ENCODE results near the gene LIN52.

Gene LIN52

GRCh38 chr14:74239848-74240793 lies 155.4 kb downstream of the LIN52 start:
- DNase-seq = no peak

- no peak for DNase-seq
Observed at GRCh38 chr14:74240794-74241651, 156.3 kb downstream of the LIN52 start.

GRCh38 chr14:74241652-74242017 lies 156.9 kb downstream of the LIN52 start:
- DNase-seq = no peak

GRCh38 chr14:74242021-74242779 lies 157.4 kb downstream of the LIN52 start:
- DNase-seq = no peak

- no peak for DNase-seq
Observed at GRCh38 chr14:74242780-74243042, 158.0 kb downstream of the LIN52 start.

- DNase-seq = no peak
Observed at GRCh38 chr14:74243051-74243450, 158.3 kb downstream of the LIN52 start.

GRCh38 chr14:74244115-74244514 lies 159.4 kb downstream of the LIN52 start:
- DNase-seq = no peak

GRCh38 chr14:74245292-74245691 lies 160.5 kb downstream of the LIN52 start:
- DNase-seq = no peak

- no peak for DNase-seq
Observed at GRCh38 chr14:74246542-74246941, 161.8 kb downstream of the LIN52 start.

GRCh38 chr14:74248017-74248416 lies 163.3 kb downstream of the LIN52 start:
- DNase-seq = no peak

GRCh38 chr14:74249433-74250375 lies 164.9 kb downstream of the LIN52 start:
- no peak for DNase-seq
